ENCODE results near the gene MICAL2.
A peak's percentile ranks its signal among the peaks of the same experiment; 100 is the strongest.

The MICAL2 gene

GRCh38 chr11:12110201-12110713 lies at the start of gene MICAL2:
Gene MICAL2 (plus strand): TSS chr11:12110590. CDS start chr11:12162156, 51,566 bp downstream.
- peak; percentile 73 for DNase-seq (ENCODE audit: low read depth)

DNA sequence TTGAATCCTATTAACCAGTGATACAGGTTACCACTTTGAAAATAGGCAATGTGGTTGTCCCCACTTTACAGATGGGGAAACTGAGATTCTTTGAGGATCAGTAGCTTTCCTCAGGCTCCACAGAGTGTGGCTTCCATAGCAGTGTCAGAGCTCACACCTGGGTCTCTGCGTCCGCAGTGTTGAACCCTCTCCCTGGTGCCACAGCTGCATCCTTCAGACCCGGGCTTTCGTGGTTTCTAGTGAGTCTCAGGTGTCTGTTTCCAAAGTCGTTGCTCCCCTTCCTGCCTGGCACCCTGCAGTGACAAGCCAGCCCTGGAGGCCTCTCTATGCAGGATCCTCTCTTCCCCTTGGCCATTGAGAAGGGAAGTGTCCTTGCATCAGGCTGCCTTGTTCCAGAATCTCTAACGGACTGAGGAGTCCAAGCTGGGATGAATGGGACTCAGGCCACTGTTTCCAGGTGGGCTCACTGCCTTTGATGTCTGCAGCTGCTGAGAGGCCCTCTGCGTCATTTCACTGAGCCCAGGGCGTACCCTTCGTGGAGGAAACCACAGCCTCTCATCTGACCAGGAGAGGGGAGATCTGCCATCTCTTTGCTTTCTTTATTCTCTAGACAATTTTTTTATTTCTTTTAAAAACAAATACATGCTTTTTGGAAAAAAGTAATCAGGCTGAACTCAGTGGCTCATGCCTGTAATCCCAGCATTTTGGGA lies 48.4 kb upstream of the MICAL2 start:
- no peak for DNase-seq (ENCODE audit: low read depth)

DNA sequence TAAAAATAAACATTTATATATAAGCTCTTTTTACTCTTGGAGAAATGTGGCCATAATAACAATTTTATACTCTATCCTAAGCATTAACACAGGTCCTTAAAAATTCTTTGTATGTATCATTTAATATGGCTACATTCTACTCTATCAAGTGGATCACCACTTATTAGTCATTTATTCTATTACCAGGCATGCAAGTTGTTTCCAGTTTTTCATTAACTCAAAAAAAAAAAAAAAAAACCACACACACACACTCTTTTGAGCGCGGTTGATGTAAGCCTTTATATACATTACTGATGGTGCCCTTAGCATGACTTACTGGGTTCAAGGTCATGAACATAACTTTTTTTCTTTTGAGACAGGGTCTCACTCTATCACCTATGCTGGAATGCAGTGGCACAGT lies 47.1 kb upstream of the MICAL2 start:
- DNase-seq (ENCODE audit: low read depth), result no peak

DNA sequence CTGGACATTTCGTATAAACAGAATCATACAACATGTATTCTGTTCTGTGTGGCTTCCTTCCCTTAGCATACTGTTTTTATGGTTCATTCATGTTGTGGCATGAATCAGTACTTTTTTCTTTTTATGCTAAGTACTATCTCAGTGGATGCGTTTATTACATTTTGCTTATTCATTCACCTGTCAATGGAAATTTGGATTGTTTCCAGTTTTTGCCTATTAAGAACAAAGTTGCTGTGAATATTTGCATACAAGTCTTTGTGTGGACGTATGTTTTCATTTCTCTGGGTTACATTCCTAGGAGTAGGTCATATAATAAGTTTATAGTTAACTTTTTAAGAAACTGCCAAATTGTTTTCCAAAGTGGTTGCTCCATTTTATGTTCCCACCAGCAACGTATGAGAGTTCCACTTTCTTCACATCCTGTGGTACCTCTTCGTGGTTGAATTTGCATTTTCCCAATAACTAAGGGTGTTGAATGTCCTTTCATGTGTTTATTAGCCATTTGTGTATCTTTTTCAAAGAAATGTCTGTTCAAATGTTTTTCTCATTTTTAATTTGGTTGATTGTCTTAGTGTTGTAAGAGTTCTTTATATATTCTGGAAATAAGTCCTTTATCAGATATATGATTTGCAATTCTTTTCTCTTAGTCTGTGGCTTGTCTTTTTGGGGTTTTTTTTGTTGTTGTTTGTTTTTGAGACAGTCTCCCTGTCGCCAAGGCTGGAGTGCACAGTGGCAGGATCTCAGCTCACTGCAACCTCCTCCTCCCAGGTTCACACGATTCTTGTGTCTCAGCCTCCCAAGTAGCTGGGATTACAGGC lies 46.0 kb upstream of the MICAL2 start:
- no peak for DNase-seq (ENCODE audit: low read depth)

DNA sequence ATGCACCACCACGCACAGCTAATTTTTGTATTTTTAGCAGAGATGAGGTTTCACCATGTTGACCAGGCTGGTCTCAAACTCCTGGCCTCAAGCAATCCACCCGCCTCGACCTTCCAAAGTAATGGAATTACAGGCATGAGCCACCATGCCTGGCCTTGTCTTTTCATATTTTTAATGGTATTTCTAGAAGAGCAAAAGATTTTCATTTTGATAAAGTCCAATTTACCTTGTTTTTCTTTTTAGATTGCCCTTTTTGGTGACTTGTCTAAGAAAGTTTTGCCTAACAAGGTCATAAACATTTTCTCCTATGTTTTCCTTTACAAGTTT lies 45.5 kb upstream of the MICAL2 start:
- no peak for DNase-seq (ENCODE audit: low read depth)

GRCh38 chr11:12066056-12066798 lies 44.2 kb upstream of the MICAL2 start:
- DNase-seq (ENCODE audit: low read depth), result peak; percentile 93

DNA sequence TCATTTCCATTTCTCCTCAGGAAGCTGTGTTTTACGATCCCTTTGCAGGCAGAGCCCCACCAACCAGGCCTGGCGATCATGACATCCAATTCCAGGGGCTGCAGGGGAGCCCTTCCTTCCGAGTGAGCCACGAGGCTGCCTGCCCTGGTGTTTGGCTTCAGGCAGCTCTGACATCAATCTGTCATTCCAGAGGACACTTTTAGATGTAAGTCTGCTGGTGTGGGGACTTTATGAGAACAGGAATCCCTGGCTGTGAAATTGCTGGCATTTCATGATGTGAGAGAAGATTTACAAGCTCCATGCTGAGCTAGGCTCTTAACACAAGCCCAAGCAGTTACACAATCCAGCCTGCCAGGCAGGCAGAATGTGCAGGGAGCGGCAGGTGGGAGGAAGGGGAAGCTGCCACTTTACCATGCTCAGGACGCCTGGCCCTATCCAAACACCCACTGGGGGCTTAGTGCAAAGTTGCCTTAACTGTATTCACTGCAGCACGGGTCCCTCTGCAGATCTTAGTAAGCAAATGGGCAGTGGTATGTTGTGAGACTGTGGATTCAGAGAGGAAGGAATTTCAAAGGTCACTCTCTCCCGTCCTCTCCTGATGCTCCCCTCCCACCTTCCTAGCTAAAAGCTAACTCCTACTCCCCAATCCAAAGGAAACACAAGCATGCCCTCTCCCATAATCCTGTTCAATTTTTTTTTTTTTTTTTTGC lies 43.4 kb upstream of the MICAL2 start:
- peak; percentile 93 for DNase-seq (ENCODE audit: low read depth)

GRCh38 chr11:12067796-12068357 lies 42.5 kb upstream of the MICAL2 start:
- DNase-seq (ENCODE audit: low read depth), result no peak

- DNase-seq (ENCODE audit: low read depth), result no peak
These were observed 41.2 kb upstream of the MICAL2 start for GRCh38 chr11:12069066-12069676.

DNA sequence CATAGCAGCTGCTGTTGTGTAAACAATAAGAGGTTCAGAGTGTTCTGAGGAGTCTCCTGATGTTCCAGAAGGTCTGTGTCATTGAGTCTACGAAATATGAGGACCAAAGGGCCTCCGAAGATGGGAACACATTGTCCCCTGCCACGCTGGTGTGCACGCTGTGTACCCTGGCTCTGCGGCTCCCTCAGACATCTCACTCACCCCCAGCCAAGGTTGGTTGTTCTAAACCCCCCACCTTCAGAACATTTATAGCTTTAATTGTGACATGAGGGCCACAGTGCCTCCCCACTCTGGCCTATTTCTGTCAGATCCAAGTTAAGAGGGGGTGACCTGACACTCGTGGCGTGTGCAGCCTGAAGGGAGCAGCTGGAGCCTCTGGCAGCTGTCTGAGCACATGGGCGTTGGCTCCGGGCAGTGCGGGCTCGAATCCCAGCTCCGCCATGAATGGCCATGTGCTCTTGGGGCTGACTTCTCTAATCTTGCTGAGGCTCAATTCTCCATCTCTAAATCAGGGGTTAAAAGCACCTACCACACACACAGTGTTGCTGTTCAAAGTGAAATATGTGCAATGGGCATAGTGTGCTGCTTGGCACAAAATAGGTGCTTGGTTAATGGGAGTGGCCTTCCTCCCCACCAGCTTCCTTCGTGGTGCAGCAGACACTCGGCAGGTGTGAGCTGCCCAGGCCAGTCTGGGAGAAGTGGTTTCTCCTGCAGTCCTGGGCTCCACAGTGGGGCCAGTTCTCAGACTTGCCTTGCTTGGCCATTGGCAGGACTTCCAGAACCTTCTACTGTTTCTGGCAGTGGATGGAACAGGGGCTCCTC lies 39.7 kb upstream of the MICAL2 start:
- no peak for DNase-seq (ENCODE audit: low read depth)

- DNase-seq (ENCODE audit: low read depth), result no peak
These were observed 38.8 kb upstream of the MICAL2 start for GRCh38 chr11:12071574-12071973.

- DNase-seq (ENCODE audit: low read depth), result no peak
These were observed 37.0 kb upstream of the MICAL2 start for GRCh38 chr11:12073436-12073835.

DNA sequence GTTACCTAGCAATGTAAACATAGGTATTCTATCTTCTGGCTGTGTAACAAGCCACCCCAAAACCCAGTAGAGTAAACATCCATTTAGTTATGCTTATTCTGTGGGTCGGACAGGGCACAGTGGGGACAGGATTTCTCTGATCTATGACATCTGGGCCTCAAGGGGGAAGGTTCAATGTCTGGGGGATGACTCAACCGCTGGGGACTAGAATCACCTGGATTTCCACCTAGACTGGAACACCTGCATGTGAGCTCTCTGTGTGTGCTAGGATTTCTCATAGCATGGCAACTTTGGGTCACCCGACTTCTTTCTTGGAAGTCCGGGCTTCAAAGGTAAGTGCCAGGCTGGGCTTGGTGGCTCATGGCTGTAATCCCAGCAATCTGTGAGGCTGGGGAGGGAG lies 36.5 kb upstream of the MICAL2 start:
- DNase-seq (ENCODE audit: low read depth), result no peak

GRCh38 chr11:12074529-12075195 lies 35.7 kb upstream of the MICAL2 start:
- DNase-seq (ENCODE audit: low read depth), result no peak

- DNase-seq (ENCODE audit: low read depth), result no peak
These were observed 35.1 kb upstream of the MICAL2 start for GRCh38 chr11:12075291-12075690.

DNA sequence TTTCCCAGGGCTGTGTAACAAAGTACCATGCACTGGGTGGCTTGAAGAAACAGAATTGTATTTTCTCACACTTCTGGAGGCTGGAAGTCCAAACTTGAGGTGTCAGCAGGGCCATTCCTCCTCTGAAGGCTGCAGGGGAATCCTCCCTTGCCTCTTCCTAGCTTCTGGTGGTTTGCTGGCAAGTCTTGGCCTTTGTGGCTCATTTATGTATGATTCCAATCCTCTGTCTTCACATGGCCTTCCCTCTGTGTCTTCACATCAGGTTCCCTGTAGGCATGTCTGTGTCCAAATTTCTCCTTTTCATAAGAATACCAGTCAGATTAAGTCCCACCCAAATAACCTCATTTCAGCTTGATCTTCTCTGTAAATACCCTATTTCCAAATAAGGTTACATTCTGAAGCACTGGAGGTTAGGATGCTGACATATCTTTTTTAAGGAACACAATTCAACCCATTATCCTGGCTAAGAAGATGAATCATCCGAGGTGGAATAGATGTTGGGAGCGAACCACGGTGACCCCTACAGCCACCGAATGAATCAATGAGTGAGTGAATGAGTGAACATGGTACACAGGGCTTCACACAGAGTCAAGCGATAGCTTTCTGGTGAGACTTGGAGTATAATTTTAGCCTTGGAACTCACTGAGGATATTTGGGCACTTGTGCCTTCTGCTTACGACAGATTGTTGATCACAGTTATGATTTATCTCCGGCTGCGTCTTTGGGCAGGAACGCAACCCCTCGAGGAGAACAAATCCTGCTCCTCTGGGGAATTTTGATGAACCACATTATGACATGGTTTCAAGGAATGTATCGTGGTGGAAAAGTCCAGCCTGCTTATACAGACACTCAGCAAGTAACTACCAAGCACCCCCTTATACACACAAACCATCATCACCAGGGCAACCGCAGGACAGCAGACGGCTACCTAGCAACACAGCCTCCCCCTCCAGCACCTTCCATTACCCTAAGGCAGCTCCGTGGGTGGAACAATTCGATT lies 34.3 kb upstream of the MICAL2 start:
- peak; percentile 100 for DNase-seq (ENCODE audit: low read depth)

DNA sequence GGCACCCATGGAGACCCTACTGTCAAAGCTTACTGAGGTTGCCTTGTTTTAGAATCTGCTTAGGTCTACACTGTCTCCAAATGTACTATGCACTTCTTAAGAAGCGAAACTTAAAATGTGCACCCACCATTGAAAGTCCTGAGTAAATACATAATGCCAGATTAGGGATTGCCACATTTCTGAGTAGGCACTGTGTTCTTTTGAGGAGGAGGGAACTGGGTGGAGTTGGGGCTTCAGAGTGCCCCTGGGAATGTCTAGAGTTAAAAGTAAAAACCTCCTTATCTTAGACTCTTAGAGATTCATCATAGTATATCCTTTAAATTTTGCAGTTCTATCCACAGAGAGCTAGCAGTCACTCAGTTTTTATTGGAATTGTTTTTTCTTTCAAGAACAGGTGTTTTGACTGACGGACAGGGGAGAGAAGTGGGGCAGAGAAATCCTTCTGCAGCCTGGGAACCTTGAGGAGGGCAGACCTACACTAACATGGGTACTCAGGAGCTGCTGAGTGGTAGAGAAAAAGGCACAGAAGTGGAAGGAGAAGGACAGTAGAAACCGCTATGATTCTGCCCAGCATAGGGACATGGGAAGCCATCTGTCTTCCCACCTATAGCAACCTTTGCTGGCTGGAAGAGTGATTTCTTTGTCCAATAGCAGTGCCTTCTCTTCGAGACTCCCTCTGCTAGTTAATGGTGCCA lies 33.4 kb upstream of the MICAL2 start:
- no peak for DNase-seq (ENCODE audit: low read depth)
